OCI-LY3 (cell line): ENCODE measurements around the gene KIF6.

Source experiments
- H2AFZ ChIP-seq: fragments of 200-600, 300-600 bp; shearing (Covaris generic); 2 replicates; pipeline ENCODE4 v1.6.0; 2014; ENCODE audit warnings: antibody characterized with exemption, low read depth, low read length
- H3K27ac ChIP-seq: fragments of 200-600, 300-600 bp; sonication (generic); 2 replicates; pipeline ENCODE4 v1.5.1; 2014; ENCODE audit warnings: mild to moderate bottlenecking, low read length, moderate library complexity, mixed read lengths
- H3K27me3 ChIP-seq: fragments of 200-600, 300-600 bp; sonication (generic); 2 replicates; pipeline ENCODE4 v1.6.1; 2014; ENCODE audit warnings: low read depth, low read length, mixed read lengths
- H3K36me3 ChIP-seq: fragments of 200-600, 300-600 bp; sonication (generic); replicated peaks from 2 replicates; pipeline ENCODE3; 2014; ENCODE audit warnings: low read depth, low read length, mixed read lengths
- H3K4me1 ChIP-seq: fragments of 300-600, 200-600 bp; sonication (generic); 2 replicates; pipeline ENCODE4 v1.6.1; 2014; ENCODE audit warnings: low read length, mixed read lengths
- H3K4me2 ChIP-seq: fragments of 200-600, 300-600 bp; sonication (generic); 2 replicates; pipeline ENCODE4 v1.6.1; 2014; ENCODE audit warnings: low read length, mixed read lengths
- H3K4me3 ChIP-seq: fragments of 300-600, 200-600 bp; sonication (generic); 2 replicates; pipeline ENCODE4 v1.5.1; 2014; ENCODE audit warnings: antibody characterized with exemption, mild to moderate bottlenecking, low read length, moderate library complexity
- H3K79me2 ChIP-seq: fragments of 300-600, 200-600 bp; shearing (Covaris generic); 2 replicates; pipeline ENCODE4 v1.6.1; 2014; ENCODE audit warnings: mild to moderate bottlenecking, low read length, mixed read lengths
- H3K9ac ChIP-seq: fragments of 300-600, 200-600 bp; shearing (Covaris generic); 2 replicates; pipeline ENCODE4 v1.6.0; 2014; ENCODE audit warnings: mild to moderate bottlenecking, low read length, moderate library complexity
- H3K9me3 ChIP-seq: fragments of 200-600, 300-600 bp; shearing (Covaris generic); 2 replicates; pipeline ENCODE4 v1.6.1; 2014; ENCODE audit warnings: low read length, mixed read lengths; ENCODE audit not compliant: insufficient read depth
- H4K20me1 ChIP-seq: fragments of 200-600, 300-600 bp; sonication (generic); 2 replicates; pipeline ENCODE4 v1.6.1; 2016; ENCODE audit warnings: low read length, mixed read lengths; ENCODE audit not compliant: insufficient read depth
- EZH2phosphoT487 ChIP-seq: fragments of 200-600 bp; shearing (Covaris generic); IDR thresholded peaks from 2 replicates; pipeline ENCODE4 v1.6.1; 2018; ENCODE audit warnings: antibody characterized with exemption, mixed run types, low read depth
- TF ChIP-seq, protein P1 (sequence below): fragments of 200-600, 300-600 bp; sonication (generic); IDR thresholded peaks from 2 replicates; pipeline ENCODE4 v1.5.1; 2014; ENCODE audit warnings: antibody characterized with exemption, low read length, low read depth

The KIF6 gene

DNA sequence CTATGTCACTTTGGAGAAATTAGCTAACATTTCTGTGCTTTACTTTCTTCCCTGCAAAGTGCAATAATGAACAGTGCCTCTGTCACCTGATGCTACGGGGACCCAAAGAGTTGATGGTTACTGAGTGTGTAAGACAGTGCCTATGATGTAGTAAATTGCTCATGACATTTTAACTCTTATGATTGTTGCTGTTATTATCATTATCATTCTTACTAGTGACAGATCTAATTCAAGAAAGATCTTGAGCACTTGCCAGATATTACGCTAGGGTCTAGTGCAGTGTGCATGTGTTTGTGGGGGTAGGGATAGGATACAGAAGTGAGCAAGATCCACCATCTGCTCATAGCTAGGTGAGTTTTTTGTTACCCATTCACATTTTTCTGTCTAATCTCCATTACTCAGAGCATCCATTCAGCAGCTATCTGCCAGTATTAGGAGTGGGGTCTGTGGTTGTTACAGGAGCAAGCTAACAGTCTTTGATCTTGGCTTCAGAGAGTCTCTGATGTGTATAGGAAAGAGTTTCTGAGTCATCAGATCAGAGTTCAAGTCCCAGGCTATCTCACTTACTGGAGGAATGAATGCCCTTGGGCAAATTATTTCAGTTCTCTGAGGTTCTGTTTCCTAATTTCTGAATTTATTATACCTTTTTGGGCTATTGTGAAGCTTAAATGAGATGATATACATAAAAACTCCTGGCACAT lies 33.8 kb upstream of the KIF6 start:
- TF ChIP-seq EZH2phosphoT487: no peak
- TF ChIP-seq, protein P1, sequence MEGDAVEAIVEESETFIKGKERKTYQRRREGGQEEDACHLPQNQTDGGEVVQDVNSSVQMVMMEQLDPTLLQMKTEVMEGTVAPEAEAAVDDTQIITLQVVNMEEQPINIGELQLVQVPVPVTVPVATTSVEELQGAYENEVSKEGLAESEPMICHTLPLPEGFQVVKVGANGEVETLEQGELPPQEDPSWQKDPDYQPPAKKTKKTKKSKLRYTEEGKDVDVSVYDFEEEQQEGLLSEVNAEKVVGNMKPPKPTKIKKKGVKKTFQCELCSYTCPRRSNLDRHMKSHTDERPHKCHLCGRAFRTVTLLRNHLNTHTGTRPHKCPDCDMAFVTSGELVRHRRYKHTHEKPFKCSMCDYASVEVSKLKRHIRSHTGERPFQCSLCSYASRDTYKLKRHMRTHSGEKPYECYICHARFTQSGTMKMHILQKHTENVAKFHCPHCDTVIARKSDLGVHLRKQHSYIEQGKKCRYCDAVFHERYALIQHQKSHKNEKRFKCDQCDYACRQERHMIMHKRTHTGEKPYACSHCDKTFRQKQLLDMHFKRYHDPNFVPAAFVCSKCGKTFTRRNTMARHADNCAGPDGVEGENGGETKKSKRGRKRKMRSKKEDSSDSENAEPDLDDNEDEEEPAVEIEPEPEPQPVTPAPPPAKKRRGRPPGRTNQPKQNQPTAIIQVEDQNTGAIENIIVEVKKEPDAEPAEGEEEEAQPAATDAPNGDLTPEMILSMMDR: no peak
- no peaks in the 10 kb centered on the region for H4K20me1 ChIP-seq

DNA sequence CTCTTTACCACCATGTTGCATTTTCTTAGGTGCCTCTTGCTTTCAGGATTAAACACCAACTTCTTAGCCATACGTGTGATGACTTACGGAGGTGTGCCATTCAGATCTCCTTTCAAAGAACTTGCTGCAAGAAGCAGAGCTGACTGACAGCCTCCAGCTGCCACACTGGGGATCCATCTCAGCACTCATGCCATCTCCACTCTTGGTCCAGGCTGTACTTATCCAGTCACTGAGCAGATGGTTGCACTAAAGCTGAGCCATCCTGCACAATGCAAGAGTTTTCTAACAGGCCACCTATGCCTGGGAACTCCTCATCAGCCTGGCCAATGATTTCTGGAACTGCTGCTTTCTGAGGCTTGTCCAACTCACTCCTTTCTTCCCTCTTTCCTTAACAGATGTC lies 31.4 kb upstream of the KIF6 start:
- Histone ChIP-seq H4K20me1 (no peaks in the 10 kb centered on the region), H3K27ac (no peak overlapping the region), H2AFZ (no peak overlapping the region), H3K9me3 (no peaks in the 10 kb centered on the region), H3K79me2 (no peaks in the 10 kb centered on the region), H3K27me3 (peaks cover 9% of the 10 kb centered on the region; the same call in 1 of the 2 replicates), H3K4me1 (peaks cover 7% of the 10 kb centered on the region; the same call in 1 of the 2 replicates), H3K9ac (no peak overlapping the region), H3K4me2 (no peak overlapping the region), H3K36me3 (no peaks in the 10 kb centered on the region), H3K4me3 (no peak overlapping the region)
- TF ChIP-seq EZH2phosphoT487: no peak
- TF ChIP-seq, protein P1: no peak

More for the DNA sequence above, 33.8 kb upstream of the KIF6 start:
- H3K4me1 ChIP-seq: no peaks in the 10 kb centered on the region
- H2AFZ ChIP-seq: no peak overlapping the region
- no peaks in the 10 kb centered on the region for H3K36me3 ChIP-seq
- peaks cover 9% of the 10 kb centered on the region; the same call in 1 of the 2 replicates for H3K27me3 ChIP-seq
- H3K27ac ChIP-seq: no peak overlapping the region
- no peak overlapping the region for H3K9ac ChIP-seq
- H3K4me2 ChIP-seq: no peak overlapping the region
- no peak overlapping the region for H3K4me3 ChIP-seq
- H3K9me3 ChIP-seq: no peaks in the 10 kb centered on the region
- no peaks in the 10 kb centered on the region for H3K79me2 ChIP-seq

- no peak for TF ChIP-seq EZH2phosphoT487
- TF ChIP-seq, protein P1: no peak
- H4K20me1 ChIP-seq: no peaks in the 10 kb centered on the region
- H2AFZ ChIP-seq: no peak overlapping the region
- H3K9me3 ChIP-seq: no peaks in the 10 kb centered on the region
- no peak overlapping the region for H3K4me2 ChIP-seq
- no peak overlapping the region for H3K9ac ChIP-seq
- H3K79me2 ChIP-seq: no peaks in the 10 kb centered on the region
- H3K27me3 ChIP-seq: peaks cover 9% of the 10 kb centered on the region; the same call in 1 of the 2 replicates
- H3K36me3 ChIP-seq: no peaks in the 10 kb centered on the region
- H3K4me1 ChIP-seq: peaks cover 7% of the 10 kb centered on the region; the same call in 1 of the 2 replicates
- no peak overlapping the region for H3K27ac ChIP-seq
- no peak overlapping the region for H3K4me3 ChIP-seq
These were observed 30.0 kb upstream of the KIF6 start for GRCh38 chr6:39755231-39755630.

- no peak overlapping the region for H3K27ac ChIP-seq
- TF ChIP-seq, protein P1: no peak
- no peak for TF ChIP-seq EZH2phosphoT487
- no peak overlapping the region for H3K9ac ChIP-seq
- H3K4me2 ChIP-seq: no peak overlapping the region
- peaks cover 7% of the 10 kb centered on the region; the same call in 1 of the 2 replicates for H3K4me1 ChIP-seq
- no peaks in the 10 kb centered on the region for H3K36me3 ChIP-seq
- H4K20me1 ChIP-seq: no peaks in the 10 kb centered on the region
- no peak overlapping the region for H3K4me3 ChIP-seq
- no peak overlapping the region for H2AFZ ChIP-seq
- H3K27me3 ChIP-seq: peaks cover 8% of the 10 kb centered on the region; the same call in 1 of the 2 replicates
- H3K9me3 ChIP-seq: no peaks in the 10 kb centered on the region
- H3K79me2 ChIP-seq: no peaks in the 10 kb centered on the region
These were observed 29.4 kb upstream of the KIF6 start for GRCh38 chr6:39754514-39755115.
